ENCODE measurements around the gene ADAMTS2. TPM values are rescaled to one million over a fixed set of nuclear protein-coding genes. Genes with fewer than 3 reads are reported as not detected.

Gene ADAMTS2
- polyA plus RNA-seq, 3 donors = 0.74 to 2.3 TPM; not detected in 1

DNA sequence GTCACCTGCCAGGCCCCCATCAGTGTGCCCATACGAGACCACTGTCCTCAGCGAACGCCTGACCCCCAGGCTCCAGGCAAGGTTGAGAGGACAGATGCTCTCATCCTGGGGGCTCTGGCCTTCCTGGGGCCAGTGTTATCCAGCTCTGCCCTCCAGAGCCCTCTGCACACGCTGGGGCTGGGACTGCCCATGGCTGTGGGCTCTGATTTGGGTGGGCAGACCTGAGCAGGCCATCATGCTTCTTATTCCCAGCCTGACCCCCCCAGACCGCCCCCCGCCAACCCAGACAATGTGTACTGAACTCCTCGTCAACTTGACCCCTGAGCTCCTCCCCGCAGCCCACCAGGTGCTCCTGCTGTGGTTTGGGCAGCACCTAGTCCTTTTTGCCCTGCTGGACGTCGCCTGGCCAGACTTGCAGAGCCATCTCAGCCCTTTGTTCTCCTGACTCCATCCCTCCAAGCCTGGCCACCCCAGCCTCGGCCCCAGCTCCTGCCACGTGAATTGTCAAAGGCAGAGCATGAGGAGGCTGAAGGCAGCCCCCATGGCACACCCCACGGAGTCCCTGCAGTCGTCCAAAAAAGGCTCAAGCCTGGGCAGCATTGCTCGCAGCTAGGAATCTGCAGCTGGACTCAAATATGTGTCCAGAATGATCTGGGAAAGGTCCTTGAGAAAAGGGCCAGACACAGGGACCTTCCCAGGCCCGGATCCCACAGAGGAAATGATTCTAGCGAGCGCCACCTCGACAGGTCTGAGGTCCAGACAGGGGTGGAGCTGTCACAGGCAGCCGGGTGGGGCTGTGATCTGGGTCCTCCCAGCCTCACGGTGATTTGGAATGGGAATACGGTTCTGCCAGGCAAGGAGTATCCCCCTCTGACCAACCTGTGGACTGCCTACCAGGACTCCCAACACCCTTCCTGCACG, 87.0 kb downstream of the ADAMTS2 start:
- H3K27me3 Mint-ChIP-seq (ENCODE audit: low read depth in 3 of 3) = peaks cover 0 to 4% (median 2%) of the 10 kb centered on the region in 3 donors

DNA sequence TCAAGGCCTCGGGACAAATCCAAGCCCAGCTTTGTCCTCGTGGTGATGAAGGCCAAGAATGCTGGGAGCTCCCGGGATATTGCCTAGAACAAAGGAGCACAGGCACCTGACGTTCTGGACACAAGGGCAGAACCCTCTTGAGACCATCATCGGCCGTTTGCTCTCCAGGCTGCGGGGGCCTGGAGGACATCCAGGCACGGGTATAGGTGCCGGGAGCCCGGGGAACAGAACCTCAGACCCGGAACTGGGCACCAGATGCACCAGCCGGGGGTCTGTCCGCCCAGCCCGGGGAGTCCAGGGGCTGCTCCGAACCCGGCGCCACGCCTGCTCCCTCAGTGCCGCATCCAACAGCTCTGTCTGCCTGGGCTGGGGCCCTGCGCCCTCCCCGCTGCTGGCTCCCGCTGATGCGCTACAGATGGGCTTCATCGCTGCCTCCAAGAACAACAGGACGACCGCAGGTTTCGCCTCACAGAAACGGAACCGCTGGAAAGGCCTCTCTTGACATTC, 88.0 kb downstream of the ADAMTS2 start:
- intact Hi-C loops (cut with micrococcal nuclease) = no loop called here
- H3K9me3 Mint-ChIP-seq = no peaks in the 10 kb centered on the region
- H2AFZ ChIP-seq (ENCODE audit: insufficient read depth, low read depth, low read length, poor library complexity, severe bottlenecking) = no peak overlapping the region
- H3K27ac Mint-ChIP-seq = no peak overlapping the region
- no peaks in the 10 kb centered on the region for H3K27me3 ChIP-seq (ENCODE audit: control insufficient read depth in 2 of 2, insufficient read depth in 2 of 2, low read length in 2 of 2)
- no peak overlapping the region for H3K9ac ChIP-seq (ENCODE audit: insufficient read depth, low read length, poor library complexity, severe bottlenecking)
- H3K4me1 Mint-ChIP-seq = no peaks in the 10 kb centered on the region
- H3K27ac ChIP-seq (ENCODE audit: low read depth in 1 of 2, low read length in 2 of 2) = no peak overlapping the region
- H4K20me1 ChIP-seq (ENCODE audit: insufficient read depth, low read length) = no peaks in the 10 kb centered on the region
- TF ChIP-seq, protein P1, sequence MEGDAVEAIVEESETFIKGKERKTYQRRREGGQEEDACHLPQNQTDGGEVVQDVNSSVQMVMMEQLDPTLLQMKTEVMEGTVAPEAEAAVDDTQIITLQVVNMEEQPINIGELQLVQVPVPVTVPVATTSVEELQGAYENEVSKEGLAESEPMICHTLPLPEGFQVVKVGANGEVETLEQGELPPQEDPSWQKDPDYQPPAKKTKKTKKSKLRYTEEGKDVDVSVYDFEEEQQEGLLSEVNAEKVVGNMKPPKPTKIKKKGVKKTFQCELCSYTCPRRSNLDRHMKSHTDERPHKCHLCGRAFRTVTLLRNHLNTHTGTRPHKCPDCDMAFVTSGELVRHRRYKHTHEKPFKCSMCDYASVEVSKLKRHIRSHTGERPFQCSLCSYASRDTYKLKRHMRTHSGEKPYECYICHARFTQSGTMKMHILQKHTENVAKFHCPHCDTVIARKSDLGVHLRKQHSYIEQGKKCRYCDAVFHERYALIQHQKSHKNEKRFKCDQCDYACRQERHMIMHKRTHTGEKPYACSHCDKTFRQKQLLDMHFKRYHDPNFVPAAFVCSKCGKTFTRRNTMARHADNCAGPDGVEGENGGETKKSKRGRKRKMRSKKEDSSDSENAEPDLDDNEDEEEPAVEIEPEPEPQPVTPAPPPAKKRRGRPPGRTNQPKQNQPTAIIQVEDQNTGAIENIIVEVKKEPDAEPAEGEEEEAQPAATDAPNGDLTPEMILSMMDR (IDR thresholded peaks at IDR 0.05) = no peak
- peaks cover 0 to 4% (median under 1%) of the 10 kb centered on the region in 3 donors for H3K27me3 Mint-ChIP-seq (ENCODE audit: low read depth in 3 of 3)
- no peak overlapping the region for H3K4me2 ChIP-seq (replicated peaks; ENCODE audit: extremely low read depth, low read length, poor library complexity, severe bottlenecking)
- H3K79me2 ChIP-seq (ENCODE audit: insufficient read depth, low read length) = no peaks in the 10 kb centered on the region
- no peaks in the 10 kb centered on the region for H3K4me1 ChIP-seq (ENCODE audit: control insufficient read depth in 1 of 2, insufficient read depth in 2 of 2, low read length in 2 of 2)
- H3K4me3 Mint-ChIP-seq = no peak overlapping the region
- WGBS (ENCODE audit: insufficient coverage) = 93% methylated on average over 29 of the region's 29 CpGs
- no peaks in the 10 kb centered on the region for H3K36me3 Mint-ChIP-seq
- H3K4me3 ChIP-seq (replicated peaks in 1 of 3; ENCODE audit: low read depth in 2 of 3, low read length in 3 of 3) = no peak overlapping the region
- H3K36me3 ChIP-seq (replicated peaks in 1 of 2; ENCODE audit: control insufficient read depth in 1 of 2, insufficient read depth in 2 of 2, low read length in 2 of 2) = no peaks in the 10 kb centered on the region
- no peaks in the 10 kb centered on the region for H3K9me3 ChIP-seq (replicated peaks in 1 of 2; ENCODE audit: control insufficient read depth in 1 of 2, insufficient read depth in 1 of 2, low read length in 2 of 2)
- DNase-seq = no peak

More for the DNA sequence above, 87.0 kb downstream of the ADAMTS2 start:
- H3K4me1 ChIP-seq (ENCODE audit: control insufficient read depth in 1 of 2, insufficient read depth in 2 of 2, low read length in 2 of 2) = no peaks in the 10 kb centered on the region
- Mint-ChIP-seq H3K36me3 (no peaks in the 10 kb centered on the region), H3K4me1 (no peaks in the 10 kb centered on the region), H3K4me3 (no peak overlapping the region), H3K27ac (no peak overlapping the region), H3K9me3 (no peaks in the 10 kb centered on the region)
- no peak overlapping the region for H3K4me2 ChIP-seq (replicated peaks; ENCODE audit: extremely low read depth, low read length, poor library complexity, severe bottlenecking)
- DNase-seq = no peak
- no peaks in the 10 kb centered on the region for H4K20me1 ChIP-seq (ENCODE audit: insufficient read depth, low read length)
- TF ChIP-seq, protein P1 (IDR thresholded peaks at IDR 0.05) = no peak
- H3K27me3 ChIP-seq (ENCODE audit: control insufficient read depth in 2 of 2, insufficient read depth in 2 of 2, low read length in 2 of 2) = no peaks in the 10 kb centered on the region
- H3K79me2 ChIP-seq (ENCODE audit: insufficient read depth, low read length) = no peaks in the 10 kb centered on the region
- H3K36me3 ChIP-seq (replicated peaks in 1 of 2; ENCODE audit: control insufficient read depth in 1 of 2, insufficient read depth in 2 of 2, low read length in 2 of 2) = no peaks in the 10 kb centered on the region
- no peak overlapping the region for H2AFZ ChIP-seq (ENCODE audit: insufficient read depth, low read depth, low read length, poor library complexity, severe bottlenecking)
- no peak overlapping the region for H3K9ac ChIP-seq (ENCODE audit: insufficient read depth, low read length, poor library complexity, severe bottlenecking)
- H3K9me3 ChIP-seq (replicated peaks in 1 of 2; ENCODE audit: control insufficient read depth in 1 of 2, insufficient read depth in 1 of 2, low read length in 2 of 2) = no peaks in the 10 kb centered on the region
- H3K27ac ChIP-seq (ENCODE audit: low read depth in 1 of 2, low read length in 2 of 2) = no peak overlapping the region
- H3K4me3 ChIP-seq (replicated peaks in 1 of 3; ENCODE audit: low read depth in 2 of 3, low read length in 3 of 3) = no peak overlapping the region
- 92% methylated on average over 20 of the region's 23 CpGs for WGBS (ENCODE audit: insufficient coverage)
- intact Hi-C loops (cut with micrococcal nuclease) = no loop called here
